Mesenchymal stem cell (in vitro differentiated cells and primary cell): ENCODE measurements around the gene TAF6L.

ENCODE experiments used
- DNase-seq: peaks from one replicate; pipeline ENCODE4 v3.0.0-alpha.2; 2013
- H2AFZ ChIP-seq: one replicate; pipeline ENCODE4 v1.6.1; 2013; ENCODE audit warnings: low read depth, mild to moderate bottlenecking, control low read depth, inconsistent platforms, low read length, moderate library complexity
- H2AK5ac ChIP-seq: 2 replicates; pipeline ENCODE4 v1.6.1; 2013; ENCODE audit warnings: low read length, moderate library complexity, mild to moderate bottlenecking, inconsistent platforms; ENCODE audit not compliant: severe bottlenecking
- H2BK120ac ChIP-seq: one replicate; pipeline ENCODE4 v1.6.1; 2013; ENCODE audit warnings: low read depth, mild to moderate bottlenecking, inconsistent platforms, low read length, moderate library complexity
- H2BK12ac ChIP-seq, 2 experiments: one replicate each; pipeline ENCODE4 v1.6.1; 2013; ENCODE audit warnings: inconsistent platforms in 2 of 2, low read length in 2 of 2, mild to moderate bottlenecking in 2 of 2, moderate library complexity in 2 of 2, control low read depth in 1 of 2
- H2BK15ac ChIP-seq: one replicate; pipeline ENCODE4 v1.6.1; 2013; ENCODE audit warnings: mild to moderate bottlenecking, low read depth, inconsistent platforms; ENCODE audit not compliant: poor library complexity, severe bottlenecking
- H2BK5ac ChIP-seq: 2 replicates; pipeline ENCODE4 v1.6.1; 2013; ENCODE audit warnings: low read depth, mild to moderate bottlenecking, low read length, control low read depth, inconsistent platforms; ENCODE audit not compliant: poor library complexity, severe bottlenecking
- H3K14ac ChIP-seq, 2 experiments: one replicate each; pipeline ENCODE4 v1.6.1; 2013; ENCODE audit warnings: inconsistent platforms in 2 of 2, low read length in 2 of 2, control low read depth in 1 of 2, mild to moderate bottlenecking in 1 of 2, moderate library complexity in 1 of 2
- H3K18ac ChIP-seq, 2 experiments: one replicate each; pipeline ENCODE4 v1.6.1; 2013; ENCODE audit warnings: inconsistent platforms in 2 of 2, low read length in 2 of 2, control low read depth in 1 of 2, low read depth in 1 of 2, mild to moderate bottlenecking in 1 of 2
- H3K23ac ChIP-seq, 2 experiments: one replicate each; pipeline ENCODE4 v1.6.1; 2013; ENCODE audit warnings: inconsistent platforms in 2 of 2, low read length in 2 of 2, mild to moderate bottlenecking in 2 of 2, moderate library complexity in 2 of 2, control low read depth in 1 of 2
- H3K27ac ChIP-seq: 2 replicates; pipeline ENCODE4 v1.5.1; 2013; ENCODE audit warnings: mild to moderate bottlenecking, moderate library complexity, low read length, control low read depth, inconsistent platforms; ENCODE audit not compliant: poor library complexity, severe bottlenecking
- H3K27me3 ChIP-seq, 2 experiments: 2 replicates each; pipeline versions ENCODE4 v1.6.1 to v1.7.0; 2013; ENCODE audit warnings: low read length in 2 of 2, mild to moderate bottlenecking in 2 of 2, moderate library complexity in 2 of 2, control low read depth in 1 of 2, inconsistent platforms in 1 of 2; ENCODE audit not compliant: control insufficient read depth in 1 of 2, insufficient read depth in 1 of 2
- H3K36me3 ChIP-seq, 2 experiments: 2 replicates each; pipeline versions ENCODE4 v1.6.1 to v1.7.0; 2013; ENCODE audit warnings: low read length in 2 of 2, control low read depth in 1 of 2, inconsistent platforms in 1 of 2, low read depth in 1 of 2, mild to moderate bottlenecking in 1 of 2; ENCODE audit not compliant: insufficient read depth in 2 of 2, control insufficient read depth in 1 of 2
- H3K4ac ChIP-seq, 2 experiments: one replicate each; pipeline ENCODE4 v1.6.1; 2013; ENCODE audit warnings: inconsistent platforms in 2 of 2, low read length in 2 of 2, mild to moderate bottlenecking in 2 of 2, moderate library complexity in 2 of 2, control low read depth in 1 of 2, low read depth in 1 of 2
- H3K4me1 ChIP-seq: 2 replicates; pipeline ENCODE4 v1.6.1; 2013; ENCODE audit warnings: low read depth, low read length, control low read depth; ENCODE audit not compliant: control insufficient read depth, insufficient read depth
- H3K4me2 ChIP-seq: 2 replicates; pipeline ENCODE4 v1.6.1; 2013; ENCODE audit warnings: low read length, mild to moderate bottlenecking, inconsistent platforms; ENCODE audit not compliant: poor library complexity, severe bottlenecking
- H3K4me3 ChIP-seq, 2 experiments: 2 replicates each; pipeline versions ENCODE4 v1.5.1 to v1.7.0; 2013; ENCODE audit warnings: low read length in 2 of 2, mild to moderate bottlenecking in 2 of 2, control low read depth in 1 of 2, low read depth in 1 of 2; ENCODE audit not compliant: insufficient read depth in 1 of 2
- H3K79me1 ChIP-seq: replicated peaks from 2 replicates; pipeline ENCODE4 v1.6.1; 2013; ENCODE audit warnings: mild to moderate bottlenecking, control low read depth, low read length, inconsistent platforms; ENCODE audit not compliant: poor library complexity, severe bottlenecking
- H3K9ac ChIP-seq: 2 replicates; pipeline ENCODE4 v1.7.0; 2013; ENCODE audit warnings: mild to moderate bottlenecking, low read length, moderate library complexity
- H3K9me3 ChIP-seq: 2 replicates; pipeline ENCODE4 v1.7.0; 2013; ENCODE audit warnings: mild to moderate bottlenecking, low read length; ENCODE audit not compliant: control insufficient read depth
- H4K8ac ChIP-seq: one replicate; pipeline ENCODE4 v1.6.1; 2013; ENCODE audit warnings: inconsistent platforms, mild to moderate bottlenecking, low read length, moderate library complexity
- H4K91ac ChIP-seq: one replicate; pipeline ENCODE4 v1.6.1; 2013; ENCODE audit warnings: mild to moderate bottlenecking, low read length, inconsistent platforms
- WGBS: methylation state at CpG from one replicate; pipeline ENCODE4 v1.1.7; 2013; ENCODE audit warnings: mixed read lengths; 5-methylcytosine and 5-hydroxymethylcytosine counted together

The TAF6L gene

DNA sequence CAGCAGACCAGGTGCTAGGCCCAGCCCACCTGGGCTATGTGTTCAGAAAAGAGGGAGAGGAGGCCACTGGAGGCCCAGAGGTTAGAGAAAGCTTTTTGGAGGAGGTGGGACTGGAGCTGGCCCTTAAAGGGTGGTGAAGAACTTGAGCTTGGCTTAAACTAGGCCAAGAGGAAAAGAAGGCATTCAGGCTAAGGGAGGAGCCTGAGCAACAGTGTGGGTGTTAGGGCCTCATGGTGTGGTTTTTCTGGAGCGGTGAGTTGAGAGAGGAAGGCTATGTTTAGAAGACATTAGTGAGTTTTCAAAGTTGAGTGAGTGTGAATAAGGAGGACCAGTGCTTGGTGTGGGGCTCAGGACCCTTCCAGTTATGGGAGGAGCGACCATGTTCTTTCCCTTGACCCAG lies 6.2 kb downstream of the TAF6L start:
- Histone ChIP-seq H2BK120ac (no peak overlapping the region), H3K9me3 (no peaks in the 10 kb centered on the region), H3K18ac (no peak overlapping the region), H3K79me1 (peaks cover 30% of the 10 kb centered on the region), H2AK5ac (no peak overlapping the region), H3K27me3 (no peaks in the 10 kb centered on the region), H2BK5ac (no peak overlapping the region), H4K91ac (no peak overlapping the region), H2BK15ac (no peak overlapping the region), H3K4me3 (no peak overlapping the region), H3K14ac (no peak overlapping the region), H3K36me3 (peaks cover 51 to 60% of the 10 kb centered on the region in 2 experiments), H3K4me2 (no peak overlapping the region), H3K9ac (no peak overlapping the region), H4K8ac (no peak overlapping the region), H3K23ac (no peak overlapping the region), H3K27ac (no peak overlapping the region), H3K4me1 (no peaks in the 10 kb centered on the region), H3K4ac (no peak overlapping the region), H2BK12ac (no peak overlapping the region), H2AFZ (no peak overlapping the region)
- DNase-seq, result no peak
- 95% methylated on average over 2 of the region's 2 CpGs for WGBS

DNA sequence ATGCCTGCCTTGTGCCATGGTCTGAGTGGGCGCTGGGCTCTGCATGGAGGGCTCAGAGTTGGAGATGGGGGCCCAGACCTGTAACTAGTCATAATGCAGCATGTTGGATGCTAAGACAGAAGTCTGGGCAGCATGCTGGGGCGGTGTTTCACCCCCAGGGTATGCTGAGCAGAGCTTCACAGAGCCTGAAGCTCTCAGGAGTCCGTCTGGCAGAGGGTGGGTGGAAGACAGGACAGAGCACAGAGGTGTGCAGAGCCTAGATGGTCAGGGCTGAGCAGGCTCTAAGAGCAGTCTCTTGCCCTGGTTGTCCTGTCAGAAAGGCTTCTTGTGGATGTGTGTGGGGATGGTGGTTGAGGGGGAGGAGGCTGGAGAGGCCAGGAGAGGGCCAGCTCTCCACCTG lies 7.2 kb downstream of the TAF6L start:
- Histone ChIP-seq H3K14ac (no peak overlapping the region), H3K4ac (no peak overlapping the region), H4K91ac (no peak overlapping the region), H2BK12ac (no peak overlapping the region), H3K18ac (no peak overlapping the region), H2AFZ (no peak overlapping the region), H3K79me1 (peaks cover 32% of the 10 kb centered on the region), H3K4me3 (no peak overlapping the region), H3K36me3 (peaks cover 55 to 67% of the 10 kb centered on the region in 2 experiments), H3K9me3 (no peaks in the 10 kb centered on the region), H2AK5ac (no peak overlapping the region), H2BK120ac (no peak overlapping the region), H3K9ac (no peak overlapping the region), H3K23ac (no peak overlapping the region), H2BK15ac (no peak overlapping the region), H3K4me1 (no peaks in the 10 kb centered on the region), H3K27ac (no peak overlapping the region), H2BK5ac (no peak overlapping the region), H3K27me3 (no peaks in the 10 kb centered on the region), H3K4me2 (no peak overlapping the region), H4K8ac (no peak overlapping the region)
- 94% methylated on average over 3 of the region's 3 CpGs for WGBS
- DNase-seq, result no peak

DNA sequence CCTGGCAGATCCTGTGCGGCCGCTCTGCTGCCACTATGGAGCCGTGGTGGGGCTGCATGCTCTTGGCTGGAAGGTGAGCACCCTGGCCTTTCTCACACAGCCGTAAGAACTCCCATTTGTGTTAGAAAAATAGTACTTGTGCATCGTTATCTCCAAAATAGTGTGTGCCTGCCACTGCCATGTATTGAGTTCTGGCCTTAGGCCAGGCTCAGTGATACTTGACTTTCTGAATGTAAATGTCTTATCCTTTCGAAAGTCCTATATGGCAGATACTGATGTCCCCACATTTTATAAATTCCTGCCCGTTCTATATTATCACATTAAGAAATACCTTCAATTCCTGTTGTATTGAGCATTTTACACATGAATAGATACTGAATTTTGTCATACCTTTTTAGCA lies 11.6 kb downstream of the TAF6L start:
- H3K14ac ChIP-seq, result no peak overlapping the region
- H2AFZ ChIP-seq, result no peak overlapping the region
- H4K91ac ChIP-seq, result no peak overlapping the region
- H2BK12ac ChIP-seq, result no peak overlapping the region
- H2BK15ac ChIP-seq, result no peak overlapping the region
- peaks cover 34 to 45% of the 10 kb centered on the region in 2 experiments for H3K36me3 ChIP-seq
- H3K23ac ChIP-seq, result no peak overlapping the region
- peaks cover 4% of the 10 kb centered on the region for H3K4me1 ChIP-seq
- WGBS, result 94% methylated on average over 6 of the region's 7 CpGs
- peaks cover 15% of the 10 kb centered on the region for H3K79me1 ChIP-seq
- H3K4ac ChIP-seq, result no peak overlapping the region
- H3K18ac ChIP-seq, result no peak overlapping the region
- H2AK5ac ChIP-seq, result no peak overlapping the region
- H3K27me3 ChIP-seq, result no peaks in the 10 kb centered on the region
- H3K9ac ChIP-seq, result no peak overlapping the region
- H2BK5ac ChIP-seq, result no peak overlapping the region
- no peak overlapping the region for H3K4me3 ChIP-seq
- no peak overlapping the region for H2BK120ac ChIP-seq
- no peak for DNase-seq
- no peak overlapping the region for H3K27ac ChIP-seq
- H3K4me2 ChIP-seq, result no peak overlapping the region
- H3K9me3 ChIP-seq, result no peaks in the 10 kb centered on the region
- no peak overlapping the region for H4K8ac ChIP-seq

DNA sequence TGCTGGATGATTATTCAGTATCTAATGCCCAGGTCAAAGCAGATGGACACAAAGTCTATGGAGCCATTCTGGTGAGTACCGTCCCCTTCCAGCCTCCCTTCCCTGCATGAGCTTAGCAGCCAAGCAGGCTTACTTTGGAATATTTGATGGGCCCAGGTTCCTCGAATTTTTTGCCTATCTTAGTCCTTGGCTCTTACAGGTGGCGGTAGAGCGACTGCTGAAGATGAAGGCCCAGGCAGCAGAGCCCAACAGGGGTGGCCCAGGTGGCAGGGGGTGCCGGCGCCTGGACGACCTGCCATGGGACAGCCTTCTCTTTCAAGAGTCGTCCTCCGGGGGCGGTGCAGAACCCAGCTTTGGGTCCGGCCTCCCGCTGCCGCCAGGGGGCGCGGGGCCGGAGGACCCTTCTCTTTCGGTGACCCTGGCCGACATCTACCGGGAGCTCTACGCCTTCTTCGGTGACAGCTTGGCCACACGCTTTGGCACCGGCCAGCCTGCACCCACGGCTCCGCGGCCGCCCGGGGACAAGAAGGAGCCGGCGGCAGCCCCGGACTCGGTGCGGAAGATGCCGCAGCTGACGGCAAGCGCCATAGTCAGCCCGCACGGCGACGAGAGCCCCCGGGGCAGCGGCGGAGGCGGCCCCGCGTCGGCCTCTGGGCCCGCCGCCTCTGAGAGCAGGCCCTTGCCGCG lies 15.3 kb downstream of the TAF6L start:
- peak overlapping the region; percentile 52 for H3K27ac ChIP-seq
- H2BK120ac ChIP-seq, result peak overlapping the region; percentile 55
- H3K4me2 ChIP-seq, result peak overlapping the region; percentile 99
- H2BK15ac ChIP-seq, result peak overlapping the region; percentile 89
- peak overlapping the region; percentile 75 to 86 for H3K18ac ChIP-seq
- H3K9me3 ChIP-seq, result no peaks in the 10 kb centered on the region
- H3K23ac ChIP-seq, result no peak overlapping the region
- H3K4me3 ChIP-seq, result peak overlapping the region; percentile 90 to 92
- H3K27me3 ChIP-seq, result no peaks in the 10 kb centered on the region
- peak overlapping the region in 1 of 2 experiments; percentile 69 for H3K4ac ChIP-seq
- peak overlapping the region; percentile 31 for H4K91ac ChIP-seq
- WGBS, result 3% methylated on average over 43 of the region's 51 CpGs
- peak overlapping the region; percentile 83 for H2AFZ ChIP-seq
- no peak overlapping the region for H3K14ac ChIP-seq
- no peak overlapping the region for H2AK5ac ChIP-seq
- H3K4me1 ChIP-seq, result peaks cover 16% of the 10 kb centered on the region
- peak overlapping the region; percentile 59 for H4K8ac ChIP-seq
- H3K9ac ChIP-seq, result peak overlapping the region; percentile 91
- H3K36me3 ChIP-seq, result peaks cover 38 to 48% of the 10 kb centered on the region in 2 experiments
- H2BK12ac ChIP-seq, result no peak overlapping the region
- DNase-seq, result peak; percentile 88
- H2BK5ac ChIP-seq, result peak overlapping the region; percentile 40
- peaks cover 10% of the 10 kb centered on the region for H3K79me1 ChIP-seq
